BE2C (cell line): ENCODE measurements around the gene PKN3.

Source experiments
- DNase-seq: peaks from one replicate; pipeline ENCODE4 v3.0.0-alpha.2; 2020
- H3K27me3 ChIP-seq: fragments of 250-450 bp; sonication (Bioruptor Pico); 2 replicates; pipeline ENCODE4 v1.5.1; 2020; ENCODE audit warnings: mild to moderate bottlenecking
- H3K36me3 ChIP-seq: fragments of 250-450 bp; sonication (Bioruptor Pico); 2 replicates; pipeline ENCODE4 v1.5.1; 2020; ENCODE audit warnings: mild to moderate bottlenecking
- H3K4me1 ChIP-seq: fragments of 250-450 bp; sonication (Bioruptor Pico); 2 replicates; pipeline ENCODE4 v1.5.1; 2020
- H3K4me3 ChIP-seq: 2 replicates; pipeline ENCODE4 v1.5.1; 2011; ENCODE audit warnings: low read depth, low read length
- H3K9me3 ChIP-seq: fragments of 250-450 bp; sonication (Bioruptor Pico); 2 replicates; pipeline ENCODE4 v1.5.1; 2020
- TF ChIP-seq, protein P1 (sequence below): IDR thresholded peaks from 2 replicates; pipeline ENCODE4 v1.5.1; 2012; ENCODE audit warnings: mild to moderate bottlenecking, low read depth, low read length

PKN3 gene

DNA sequence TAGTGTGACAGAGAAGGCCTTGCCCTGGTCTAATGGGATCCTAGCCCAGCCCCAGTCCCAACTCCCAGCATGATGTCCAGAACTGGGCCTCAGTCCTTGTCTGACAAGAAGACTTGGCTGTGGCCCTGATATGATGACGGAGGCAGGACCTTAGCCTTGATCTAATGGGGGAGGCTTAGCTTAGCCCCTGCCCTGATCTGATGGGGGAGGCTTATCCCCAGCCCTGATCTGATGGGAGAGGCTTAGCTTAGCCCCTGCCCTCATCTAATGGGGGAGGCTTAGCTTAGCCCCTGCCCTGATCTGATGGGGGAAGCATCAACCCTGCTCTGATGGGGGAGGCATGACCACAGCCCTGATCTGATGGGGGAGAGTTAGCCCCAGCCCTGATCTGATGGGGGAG, 3.7 kb downstream of the PKN3 start:
- Histone ChIP-seq H3K9me3 (no peaks in the 10 kb centered on the region), H3K4me3 (no peak overlapping the region), H3K27me3 (no peaks in the 10 kb centered on the region), H3K36me3 (peaks cover 16% of the 10 kb centered on the region), H3K4me1 (no peaks in the 10 kb centered on the region)
- DNase-seq, result no peak
- TF ChIP-seq, protein P1, sequence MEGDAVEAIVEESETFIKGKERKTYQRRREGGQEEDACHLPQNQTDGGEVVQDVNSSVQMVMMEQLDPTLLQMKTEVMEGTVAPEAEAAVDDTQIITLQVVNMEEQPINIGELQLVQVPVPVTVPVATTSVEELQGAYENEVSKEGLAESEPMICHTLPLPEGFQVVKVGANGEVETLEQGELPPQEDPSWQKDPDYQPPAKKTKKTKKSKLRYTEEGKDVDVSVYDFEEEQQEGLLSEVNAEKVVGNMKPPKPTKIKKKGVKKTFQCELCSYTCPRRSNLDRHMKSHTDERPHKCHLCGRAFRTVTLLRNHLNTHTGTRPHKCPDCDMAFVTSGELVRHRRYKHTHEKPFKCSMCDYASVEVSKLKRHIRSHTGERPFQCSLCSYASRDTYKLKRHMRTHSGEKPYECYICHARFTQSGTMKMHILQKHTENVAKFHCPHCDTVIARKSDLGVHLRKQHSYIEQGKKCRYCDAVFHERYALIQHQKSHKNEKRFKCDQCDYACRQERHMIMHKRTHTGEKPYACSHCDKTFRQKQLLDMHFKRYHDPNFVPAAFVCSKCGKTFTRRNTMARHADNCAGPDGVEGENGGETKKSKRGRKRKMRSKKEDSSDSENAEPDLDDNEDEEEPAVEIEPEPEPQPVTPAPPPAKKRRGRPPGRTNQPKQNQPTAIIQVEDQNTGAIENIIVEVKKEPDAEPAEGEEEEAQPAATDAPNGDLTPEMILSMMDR, result no peak

DNA sequence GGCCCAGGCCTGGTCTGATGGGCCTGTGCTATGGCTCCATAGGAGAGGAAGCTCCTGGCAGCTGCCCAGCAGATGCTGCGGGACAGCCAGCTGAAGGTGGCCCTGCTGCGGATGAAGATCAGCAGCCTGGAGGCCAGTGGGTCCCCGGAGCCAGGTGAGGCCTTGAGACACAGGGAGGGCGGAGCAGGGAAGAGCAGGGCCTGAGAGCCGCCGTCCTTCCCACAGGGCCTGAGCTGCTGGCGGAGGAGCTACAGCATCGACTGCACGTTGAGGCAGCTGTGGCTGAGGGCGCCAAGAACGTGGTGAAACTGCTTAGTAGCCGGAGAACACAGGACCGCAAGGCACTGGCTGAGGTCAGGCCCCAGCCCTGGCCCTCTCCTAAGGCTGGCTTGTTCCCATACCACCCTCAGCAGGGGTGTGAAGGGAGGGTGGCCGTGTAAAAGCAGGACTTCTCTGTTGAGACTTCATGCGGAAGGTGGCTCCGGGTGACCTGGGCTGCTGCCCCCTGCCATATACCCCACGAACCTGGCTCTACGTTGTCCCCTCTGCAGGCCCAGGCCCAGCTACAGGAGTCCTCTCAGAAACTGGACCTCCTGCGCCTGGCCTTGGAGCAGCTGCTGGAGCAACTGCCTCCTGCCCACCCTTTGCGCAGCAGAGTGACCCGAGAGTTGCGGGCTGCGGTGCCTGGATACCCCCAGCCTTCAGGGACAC, 4.5 kb downstream of the PKN3 start:
- H3K9me3 ChIP-seq, result no peaks in the 10 kb centered on the region
- TF ChIP-seq, protein P1, result no peak
- no peaks in the 10 kb centered on the region for H3K4me1 ChIP-seq
- peaks cover 16% of the 10 kb centered on the region for H3K36me3 ChIP-seq
- no peak overlapping the region for H3K4me3 ChIP-seq
- no peaks in the 10 kb centered on the region for H3K27me3 ChIP-seq
- no peak for DNase-seq

DNA sequence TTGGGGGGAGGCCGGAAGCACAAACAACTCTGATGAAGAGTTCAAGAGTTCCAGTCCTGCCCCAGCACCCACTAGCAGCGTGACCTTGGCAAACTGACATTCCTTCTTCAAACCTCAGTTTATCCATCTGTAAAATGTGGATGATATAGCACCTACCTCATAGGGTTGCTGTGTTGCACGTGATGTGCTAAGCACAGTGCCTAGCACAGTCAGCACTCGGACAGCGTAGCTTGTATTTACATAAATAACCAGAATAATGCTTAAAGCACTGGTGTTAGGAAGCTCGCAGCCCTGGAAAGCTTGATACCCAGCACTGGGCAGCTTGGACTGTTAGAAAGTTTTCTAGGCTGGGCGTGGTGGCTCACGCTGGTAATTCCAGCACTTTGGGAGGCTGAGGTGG, 5.1 kb downstream of the PKN3 start:
- TF ChIP-seq, protein P1, result no peak
- no peaks in the 10 kb centered on the region for H3K4me1 ChIP-seq
- H3K4me3 ChIP-seq, result no peak overlapping the region
- no peak for DNase-seq
- no peaks in the 10 kb centered on the region for H3K9me3 ChIP-seq
- H3K36me3 ChIP-seq, result peaks cover 16% of the 10 kb centered on the region
- no peaks in the 10 kb centered on the region for H3K27me3 ChIP-seq

DNA sequence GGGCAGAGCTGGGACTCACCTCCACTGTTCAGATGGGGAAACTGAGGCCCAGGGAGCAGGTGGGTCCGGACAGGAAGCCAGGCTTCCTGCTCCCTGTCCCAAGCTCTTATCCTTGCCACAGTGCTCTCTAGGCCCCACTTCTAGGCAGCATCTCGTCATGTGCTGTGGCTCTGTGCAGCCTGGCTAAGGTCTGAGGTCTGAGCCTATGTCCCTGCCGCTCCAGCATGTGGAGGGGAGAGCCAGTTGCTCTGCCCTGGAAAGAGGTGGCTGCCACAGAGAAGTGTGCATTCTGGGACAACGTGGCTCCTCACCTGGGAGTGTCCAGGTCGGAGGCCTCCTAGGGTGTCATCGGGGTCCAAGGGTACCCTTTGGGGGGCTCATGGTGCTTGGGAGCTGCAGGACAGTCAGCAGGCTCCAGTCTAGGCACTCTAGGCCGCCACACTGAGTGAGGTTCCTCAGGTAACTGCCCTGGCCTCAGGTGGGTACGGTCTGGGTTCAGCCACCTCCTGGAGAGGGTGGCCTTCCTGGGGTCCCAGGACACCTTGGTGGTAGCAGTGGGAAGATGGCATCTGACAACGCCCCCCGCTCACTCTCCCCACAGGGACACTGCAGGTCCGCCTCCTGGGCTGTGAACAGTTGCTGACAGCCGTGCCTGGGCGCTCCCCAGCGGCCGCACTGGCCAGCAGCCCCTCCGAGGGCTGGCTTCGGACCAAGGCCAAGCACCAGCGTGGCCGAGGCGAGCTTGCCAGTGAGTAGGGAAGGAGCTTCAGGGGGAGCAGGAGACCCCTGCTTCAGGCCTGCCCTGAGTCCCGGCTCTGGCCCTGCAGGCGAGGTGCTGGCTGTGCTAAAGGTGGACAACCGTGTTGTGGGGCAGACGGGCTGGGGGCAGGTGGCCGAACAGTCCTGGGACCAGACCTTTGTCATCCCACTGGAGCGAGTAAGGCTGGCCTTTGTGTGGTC, 10.4 kb downstream of the PKN3 start:
- DNase-seq, result no peak
- no peaks in the 10 kb centered on the region for H3K9me3 ChIP-seq
- no peaks in the 10 kb centered on the region for H3K27me3 ChIP-seq
- no peaks in the 10 kb centered on the region for H3K4me1 ChIP-seq
- H3K36me3 ChIP-seq, result no peaks in the 10 kb centered on the region; the same call in 1 of the 2 replicates
- no peak overlapping the region for H3K4me3 ChIP-seq
- TF ChIP-seq, protein P1, result no peak

DNA sequence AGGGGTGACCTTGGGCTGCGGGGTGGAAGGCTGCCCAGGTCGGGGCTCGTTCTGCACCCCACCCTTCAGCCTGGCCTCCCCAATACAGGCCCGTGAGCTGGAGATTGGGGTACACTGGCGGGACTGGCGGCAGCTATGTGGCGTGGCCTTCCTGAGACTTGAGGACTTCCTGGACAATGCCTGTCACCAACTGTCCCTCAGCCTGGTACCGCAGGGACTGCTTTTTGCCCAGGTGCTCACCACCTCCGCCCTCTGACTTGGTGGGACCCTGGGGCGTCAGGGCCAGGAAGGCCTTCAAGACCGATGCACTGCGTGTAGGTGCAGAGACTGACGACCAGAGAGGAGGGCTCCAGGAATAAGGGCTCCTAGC, 11.1 kb downstream of the PKN3 start:
- Histone ChIP-seq H3K27me3 (no peaks in the 10 kb centered on the region), H3K4me1 (no peaks in the 10 kb centered on the region), H3K36me3 (no peaks in the 10 kb centered on the region; the same call in 1 of the 2 replicates), H3K4me3 (no peak overlapping the region), H3K9me3 (no peaks in the 10 kb centered on the region)
- TF ChIP-seq, protein P1, result no peak
- DNase-seq, result peak; percentile 3
